Transverse colon (tissue), 3 donors: ENCODE results near the gene MACC1.

Experiments
- CTCF ChIP-seq, 5 experiments: fragments of 200-600 bp in 3 of 5; fragments of 450-650 bp in 2 of 5; sonication (generic) in 3 of 5; IDR thresholded peaks; 1 replicate in 2 of 5; 2 replicates in 3 of 5; pipeline ENCODE4 v1.5.1; 2016 to 2017; ENCODE audit warnings: antibody characterized with exemption in 5 of 5, inconsistent platforms in 3 of 5, mild to moderate bottlenecking in 2 of 5, moderate library complexity in 1 of 5
- EP300 ChIP-seq: sonication (generic); formaldehyde crosslinking; IDR thresholded peaks from one replicate; pipeline ENCODE4 v1.6.1; 2017; ENCODE audit warnings: antibody characterized with exemption, low read depth

- TF ChIP-seq EP300 = no peak
- no peak for TF ChIP-seq CTCF (IDR thresholded peaks at IDR 0.05)
These were observed 103.7 kb downstream of the MACC1 start for GRCh38 chr7:20113427-20114027.
